Natural killer cell treated with Interleukin-12 subunit alpha and Interleukin-12 subunit beta and Interleukin-15 and Interleukin-18, amount 100 ng/mL, for 72 hours (primary cell): ENCODE data around the gene IMPDH1. TPM values are rescaled to one million over a fixed set of nuclear protein-coding genes. Genes with fewer than 3 reads are reported as not detected.
"Not testable (repeated sequence)": the region's sequence is repeated elsewhere in the genome, so short reads cannot be mapped to it uniquely, and the experiment has no call there.

ENCODE experiments used
- ATAC-seq, 2 donors: fragments of 150-1000 bp; cut with Tn5 transposase in 1 of 2; sonication (Bioruptor Pico), chemical (Tn5 transposase) in 1 of 2; 2 replicates each; pipeline ENCODE4 v1.10.0; 2021
- DNase-seq: peaks from one replicate; pipeline ENCODE4 v3.0.0; 2022; ENCODE audit warnings: low spot score
- H3K27ac Mint-ChIP-seq, 2 donors: 1 replicate in 1 of 2; 2 replicates in 1 of 2; pipeline ENCODE4 v1.8.0; 2022; ENCODE audit warnings: mixed read lengths in 2 of 2, mild to moderate bottlenecking in 1 of 2, moderate library complexity in 1 of 2
- H3K27me3 Mint-ChIP-seq, 2 donors: 1 replicate in 1 of 2; 2 replicates in 1 of 2; pipeline ENCODE4 v1.8.0; 2022; ENCODE audit warnings: mixed read lengths in 2 of 2
- H3K36me3 Mint-ChIP-seq: one replicate; pipeline ENCODE4 v1.8.0; 2022; ENCODE audit warnings: mixed read lengths
- H3K4me1 Mint-ChIP-seq, 2 donors: 1 replicate in 1 of 2; 2 replicates in 1 of 2; pipeline ENCODE4 v1.8.0; 2022; ENCODE audit warnings: low read depth in 2 of 2, mixed read lengths in 2 of 2, mild to moderate bottlenecking in 1 of 2
- H3K4me3 Mint-ChIP-seq: one replicate; pipeline ENCODE4 v1.8.0; 2022; ENCODE audit warnings: mixed read lengths
- H3K9me3 Mint-ChIP-seq: 2 replicates; pipeline ENCODE4 v1.8.0; 2022; ENCODE audit warnings: mixed read lengths
- total RNA-seq, 2 donors: library from RNA; stranded (reverse); gene quantifications; one replicate each; pipeline ENCODE4 v1.2.3, GENCODE V29; 2022

IMPDH1 gene
- 10 to 100 TPM; 15.8 to 34.5 TPM for total RNA-seq

DNA sequence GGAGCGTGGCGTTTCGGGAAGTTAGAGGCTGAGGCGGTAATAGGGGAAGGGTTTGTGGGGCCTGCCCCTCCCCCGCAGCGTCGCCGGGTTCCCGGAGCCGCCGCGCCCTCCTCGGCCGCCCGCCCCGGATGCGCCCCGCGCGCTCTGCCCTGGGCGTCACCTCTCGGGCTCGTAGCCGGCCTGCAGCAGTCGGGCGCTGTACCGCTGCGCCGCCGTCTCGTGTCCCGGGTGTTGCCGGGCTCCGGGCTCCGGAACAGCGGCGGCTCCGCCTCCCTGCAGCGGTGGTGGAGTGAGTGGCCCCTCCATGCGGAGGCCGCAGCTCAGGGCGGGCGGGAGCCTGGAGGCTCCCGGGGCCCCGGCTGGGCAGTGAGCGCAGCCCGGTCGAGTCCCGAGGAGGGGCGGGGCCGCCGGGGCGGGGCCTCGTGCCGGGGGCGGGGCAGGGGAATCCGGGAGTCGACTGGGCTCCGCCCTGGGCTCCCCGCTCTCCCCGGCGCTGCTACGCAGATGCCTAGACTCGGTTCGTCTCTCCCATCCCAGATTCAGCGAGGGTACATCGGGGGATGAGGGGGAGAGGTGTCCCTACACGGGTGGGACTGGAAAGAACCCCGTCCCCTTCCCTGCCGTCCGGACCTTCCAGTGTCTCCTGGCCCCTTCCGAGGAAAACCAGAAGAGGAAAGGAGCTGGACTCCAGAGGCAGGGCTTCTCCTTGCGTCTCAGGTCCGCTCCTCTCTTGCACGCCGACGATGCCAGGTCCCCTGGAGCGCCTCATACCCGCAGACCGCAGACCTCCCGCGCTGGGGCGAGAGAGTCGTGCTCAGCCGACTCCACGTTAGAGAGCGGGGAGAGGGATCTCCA, at the start of gene IMPDH1:
TSS of gene IMPDH1 (minus strand) at position 387 of the 855 bp plus-strand sequence. CDS start at position 306, 81 bp downstream.
- Mint-ChIP-seq H3K4me1 (peaks cover 10 to 19% of the 10 kb centered on the region in 2 donors), H3K4me3 (peak within 1 kb of the TSS; percentile 90), H3K36me3 (no peaks in the 10 kb centered on the region), H3K27ac (peak within 1 kb of the TSS in 1 of 2 donors; percentile 73), H3K27me3 (no peaks in the 10 kb centered on the region), H3K9me3 (no peaks in the 10 kb centered on the region)
- peak; percentile 90 to 93 for ATAC-seq
- peak; percentile 86 for DNase-seq

DNA sequence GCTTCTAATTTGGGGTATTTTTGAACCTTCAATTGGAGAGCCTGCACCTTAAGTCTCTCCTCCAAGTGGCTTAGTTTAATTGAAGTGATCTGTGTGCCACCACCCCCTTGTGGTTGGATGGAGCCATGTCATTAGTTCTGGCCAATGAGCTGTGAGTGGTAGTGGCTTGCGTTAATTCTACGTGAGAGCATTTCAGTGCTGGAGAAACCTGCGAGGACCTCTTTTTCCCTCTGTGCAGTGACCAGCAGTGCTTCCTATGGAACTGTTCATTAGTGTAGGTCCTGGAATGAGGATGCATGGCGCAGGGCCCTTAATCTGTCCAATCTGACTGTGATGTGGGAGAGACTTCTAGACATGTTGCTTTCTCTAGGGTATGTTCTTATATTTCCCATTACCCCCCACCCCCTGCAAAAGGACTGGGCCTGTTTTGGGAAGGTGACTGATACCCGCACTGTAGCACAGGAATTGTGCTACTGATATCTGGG, 49.7 kb upstream of the IMPDH1 start:
- H3K9me3 Mint-ChIP-seq = no peaks in the 10 kb centered on the region
- peak overlapping the region; percentile 31 to 78 for H3K27ac Mint-ChIP-seq
- no peaks in the 10 kb centered on the region for H3K36me3 Mint-ChIP-seq
- peak; percentile 36 to 40 for ATAC-seq
- peak; percentile 66 for DNase-seq
- peaks cover 0 to 6% of the 10 kb centered on the region in 2 donors for H3K27me3 Mint-ChIP-seq
- H3K4me1 Mint-ChIP-seq = peaks cover 30 to 36% of the 10 kb centered on the region in 2 donors
- peak overlapping the region; percentile 68 for H3K4me3 Mint-ChIP-seq

DNA sequence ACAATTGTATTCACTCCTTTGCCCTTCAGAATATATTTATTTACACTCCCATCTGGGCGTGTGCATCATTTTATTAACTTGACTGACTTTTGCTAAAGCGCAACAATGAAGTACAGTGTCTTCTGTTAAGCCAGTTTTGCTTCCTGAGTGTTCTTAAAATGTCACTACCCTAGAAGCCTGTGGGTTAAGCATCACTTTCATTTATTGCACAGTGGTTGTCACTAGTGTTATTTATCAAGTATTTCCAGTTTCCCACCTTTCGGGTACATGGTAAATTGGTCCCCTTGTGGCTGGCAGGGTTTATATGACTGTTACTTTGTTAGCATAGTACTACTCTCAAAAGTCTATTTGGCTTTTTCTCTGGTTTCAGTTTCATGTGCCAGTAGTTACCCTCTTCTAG, 49.2 kb upstream of the IMPDH1 start:
- ATAC-seq (peak; percentile 80 to 82), DNase-seq (peak; percentile 79)
- H3K4me3 Mint-ChIP-seq = peak overlapping the region; percentile 68
- peaks cover 0 to 6% of the 10 kb centered on the region in 2 donors for H3K27me3 Mint-ChIP-seq
- H3K27ac Mint-ChIP-seq = peak overlapping the region; percentile 31 to 78
- no peaks in the 10 kb centered on the region for H3K36me3 Mint-ChIP-seq
- no peaks in the 10 kb centered on the region for H3K9me3 Mint-ChIP-seq
- peaks cover 30 to 36% of the 10 kb centered on the region in 2 donors for H3K4me1 Mint-ChIP-seq

- DNase-seq, H3K9me3 Mint-ChIP-seq, H3K27ac Mint-ChIP-seq, H3K4me3 Mint-ChIP-seq, ATAC-seq, H3K36me3 Mint-ChIP-seq: not testable (repeated sequence)
- peaks cover 7 to 11% of the 10 kb centered on the region in 2 donors for H3K27me3 Mint-ChIP-seq
- H3K4me1 Mint-ChIP-seq = peaks cover 31 to 36% of the 10 kb centered on the region in 2 donors
These were observed 47.6 kb upstream of the IMPDH1 start for GRCh38 chr7:128457385-128457784.

DNA sequence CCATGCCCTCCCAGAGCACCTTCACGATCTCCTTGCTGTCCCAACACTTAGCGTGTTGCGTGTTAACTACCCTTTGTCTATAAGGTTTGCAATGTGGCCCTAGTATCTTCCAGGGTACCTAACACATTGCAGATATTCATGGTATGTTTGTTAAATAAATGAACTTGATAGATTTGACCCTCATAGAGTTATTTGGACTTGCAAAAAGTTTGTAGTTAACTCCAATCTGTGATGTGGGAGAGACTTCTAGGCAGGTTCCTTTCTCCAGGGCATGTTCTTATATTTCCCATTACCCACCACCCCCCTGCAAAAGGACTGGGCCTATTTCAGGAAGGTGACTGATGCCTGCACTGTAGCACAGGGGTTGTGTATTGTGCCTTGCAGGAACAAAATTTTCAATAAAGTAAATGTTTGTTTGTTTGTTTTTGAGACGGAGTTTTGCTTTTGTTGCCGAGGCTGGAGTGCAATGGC, 46.5 kb upstream of the IMPDH1 start:
- DNase-seq (no peak), ATAC-seq (peak in 1 of 2 donors; percentile 0)
- Mint-ChIP-seq H3K27ac (peak overlapping the region; percentile 72 to 95), H3K4me3 (peak overlapping the region; percentile 96), H3K9me3 (no peaks in the 10 kb centered on the region), H3K4me1 (peaks cover 34 to 36% of the 10 kb centered on the region in 2 donors), H3K27me3 (peaks cover 13 to 14% of the 10 kb centered on the region in 2 donors), H3K36me3 (no peaks in the 10 kb centered on the region)

DNA sequence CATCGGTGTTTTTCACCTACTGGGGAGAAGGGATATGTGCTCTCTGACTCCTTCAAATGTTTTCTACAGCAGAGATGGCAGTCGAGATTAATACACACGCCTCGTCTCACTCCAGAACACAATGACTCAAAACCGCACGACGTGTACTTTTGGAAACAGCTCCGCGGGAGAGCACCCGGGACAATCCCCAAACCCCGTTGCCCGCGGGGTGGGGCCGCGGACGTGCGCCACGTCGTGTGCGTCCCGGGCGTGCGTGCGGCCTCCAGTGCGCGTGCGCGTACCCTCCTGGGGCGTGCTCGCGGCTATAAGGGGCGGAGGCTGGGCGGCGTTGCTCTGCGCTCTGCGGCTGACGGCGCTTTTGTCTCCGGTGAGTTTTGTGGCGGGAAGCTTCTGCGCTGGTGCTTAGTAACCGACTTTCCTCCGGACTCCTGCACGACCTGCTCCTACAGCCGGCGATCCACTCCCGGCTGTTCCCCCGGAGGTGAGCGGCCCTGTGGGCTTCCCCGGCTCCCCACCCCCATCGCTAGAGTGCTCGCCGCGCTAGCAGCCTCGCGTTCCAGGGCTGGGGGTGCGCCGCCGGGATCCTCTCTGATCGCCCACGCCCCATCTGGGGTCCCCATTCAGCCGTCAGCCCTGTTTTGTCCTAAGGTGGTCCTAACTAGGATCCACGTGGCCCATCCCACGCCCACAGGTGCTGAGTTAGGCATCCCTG, 45.9 kb upstream of the IMPDH1 start, which contains the start of gene HILPDA:
TSS of gene HILPDA (plus strand) at position 336 of the 712 bp plus-strand sequence. CDS start 1,391 bp downstream, outside the sequence.
- peak within 1 kb of the TSS; percentile 96 for H3K4me3 Mint-ChIP-seq
- H3K4me1 Mint-ChIP-seq = peaks cover 34 to 36% of the 10 kb centered on the region in 2 donors

GRCh38 chr7:128454808-128455542, 45.2 kb upstream of the IMPDH1 start:
- H3K27ac Mint-ChIP-seq = peak overlapping the region; percentile 72 to 95
- H3K4me1 Mint-ChIP-seq = peaks cover 36% of the 10 kb centered on the region in 2 donors
- H3K4me3 Mint-ChIP-seq = peak overlapping the region; percentile 96
- ATAC-seq = no peak
- peaks cover 18 to 19% of the 10 kb centered on the region in 2 donors for H3K27me3 Mint-ChIP-seq
- H3K36me3 Mint-ChIP-seq = no peaks in the 10 kb centered on the region
- H3K9me3 Mint-ChIP-seq = no peaks in the 10 kb centered on the region
- no peak for DNase-seq

More for the DNA sequence above, 45.9 kb upstream of the IMPDH1 start, which contains the start of gene HILPDA:
- Mint-ChIP-seq H3K9me3 (no peaks in the 10 kb centered on the region), H3K27ac (peak within 1 kb of the TSS; percentile 72 to 95), H3K27me3 (peaks cover 14 to 19% of the 10 kb centered on the region in 2 donors), H3K36me3 (no peaks in the 10 kb centered on the region)
- DNase-seq = peak; percentile 98
- peak; percentile 93 to 95 for ATAC-seq

GRCh38 chr7:128453836-128454804, 44.3 kb upstream of the IMPDH1 start:
- Mint-ChIP-seq H3K27me3 (peaks cover 15 to 19% of the 10 kb centered on the region in 2 donors), H3K4me1 (peaks cover 27 to 28% of the 10 kb centered on the region in 2 donors), H3K9me3 (no peaks in the 10 kb centered on the region), H3K36me3 (no peaks in the 10 kb centered on the region), H3K4me3 (peak overlapping the region; percentile 17), H3K27ac (peak overlapping the region in 1 of 2 donors; percentile 95)
- no peak for ATAC-seq
- DNase-seq = no peak

GRCh38 chr7:128452552-128452951, 42.8 kb upstream of the IMPDH1 start:
- no peak for DNase-seq
- Mint-ChIP-seq H3K27me3 (peaks cover 14 to 19% of the 10 kb centered on the region in 2 donors), H3K4me1 (peaks cover 13 to 17% of the 10 kb centered on the region in 2 donors), H3K9me3 (no peaks in the 10 kb centered on the region), H3K4me3 (no peak overlapping the region), H3K36me3 (no peaks in the 10 kb centered on the region), H3K27ac (peak overlapping the region in 1 of 2 donors; percentile 52)
- no peak for ATAC-seq

GRCh38 chr7:128450913-128451312, 41.1 kb upstream of the IMPDH1 start:
- ATAC-seq (no peak), DNase-seq (no peak)
- no peak overlapping the region for H3K27ac Mint-ChIP-seq
- peaks cover 8 to 13% of the 10 kb centered on the region in 2 donors for H3K4me1 Mint-ChIP-seq
- no peak overlapping the region for H3K4me3 Mint-ChIP-seq
- H3K9me3 Mint-ChIP-seq = no peaks in the 10 kb centered on the region
- H3K27me3 Mint-ChIP-seq = peaks cover 14 to 19% of the 10 kb centered on the region in 2 donors
- no peaks in the 10 kb centered on the region for H3K36me3 Mint-ChIP-seq

DNA sequence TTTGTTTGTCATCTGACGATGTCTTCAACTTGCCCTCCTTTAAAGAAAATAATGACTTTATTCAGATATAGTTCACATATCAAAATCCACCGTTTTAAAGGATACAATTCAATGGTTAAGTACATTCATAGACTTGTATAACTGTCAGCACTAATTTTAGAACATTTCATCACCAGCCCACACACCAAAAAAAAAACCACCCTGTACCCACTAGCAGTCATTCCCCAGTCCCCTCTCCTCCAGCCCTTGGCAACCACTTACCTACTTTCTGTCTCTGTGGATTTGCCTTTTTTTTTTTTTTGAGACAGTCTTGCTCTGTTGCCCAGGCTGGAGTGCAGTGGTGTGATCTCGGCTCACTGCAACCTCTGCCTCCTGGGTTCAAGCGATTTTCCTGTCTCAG, 40.6 kb upstream of the IMPDH1 start:
- H3K27ac Mint-ChIP-seq = no peak overlapping the region
- no peaks in the 10 kb centered on the region for H3K36me3 Mint-ChIP-seq
- no peak overlapping the region for H3K4me3 Mint-ChIP-seq
- peaks cover 7 to 11% of the 10 kb centered on the region in 2 donors for H3K4me1 Mint-ChIP-seq
- H3K9me3 Mint-ChIP-seq = no peaks in the 10 kb centered on the region
- peaks cover 16 to 19% of the 10 kb centered on the region in 2 donors for H3K27me3 Mint-ChIP-seq
- ATAC-seq (no peak), DNase-seq (no peak)

- no peaks in the 10 kb centered on the region for H3K9me3 Mint-ChIP-seq
- H3K27me3 Mint-ChIP-seq = peaks cover 19% of the 10 kb centered on the region in 2 donors
- H3K4me1 Mint-ChIP-seq = peaks cover 0 to 7% of the 10 kb centered on the region in 2 donors
- H3K36me3 Mint-ChIP-seq = no peaks in the 10 kb centered on the region
- H3K27ac Mint-ChIP-seq = no peak overlapping the region
- H3K4me3 Mint-ChIP-seq = no peak overlapping the region
- no peak for ATAC-seq
- no peak for DNase-seq
These were observed 39.0 kb upstream of the IMPDH1 start for GRCh38 chr7:128448751-128449302.
